Calu3 (cell line): ENCODE data around the gene SHANK1. TPM values are rescaled to one million over a fixed set of nuclear protein-coding genes. Genes with fewer than 3 reads are reported as not detected.

ENCODE experiments used
- BruUV-seq: library from RNA; stranded (reverse); fragments of 400-500 nt; replicated peaks from 2 replicates; lab custom pipeline; 2021; lab: Mats Ljungman, UMichigan
- CTCF ChIA-PET: fragments of 300-600 bp; sonication (Branson Sonifier 250); formaldehyde crosslinking; loops from one replicate; lab custom pipeline; 2022; ENCODE audit warnings: antibody characterized with exemption; lab: Charles Lee
- DNase-seq: peaks from one replicate; pipeline ENCODE4 v3.0.0; 2022
- H3K27ac Mint-ChIP-seq: one replicate; pipeline ENCODE4 v1.8.0; 2022; ENCODE audit warnings: mixed read lengths; ENCODE audit not compliant: unreplicated experiment
- H3K27me3 Mint-ChIP-seq: one replicate; pipeline ENCODE4 v1.8.0; 2022; ENCODE audit warnings: mixed read lengths; ENCODE audit not compliant: unreplicated experiment
- H3K36me3 Mint-ChIP-seq: one replicate; pipeline ENCODE4 v1.8.0; 2022; ENCODE audit warnings: mild to moderate bottlenecking, moderate library complexity, mixed read lengths; ENCODE audit not compliant: insufficient read depth, unreplicated experiment
- H3K4me1 Mint-ChIP-seq: one replicate; pipeline ENCODE4 v1.8.0; 2022; ENCODE audit warnings: mild to moderate bottlenecking, low read depth, mixed read lengths; ENCODE audit not compliant: unreplicated experiment
- H3K4me3 Mint-ChIP-seq: one replicate; pipeline ENCODE4 v1.8.0; 2022; ENCODE audit warnings: mild to moderate bottlenecking, low read depth, moderate library complexity, mixed read lengths; ENCODE audit not compliant: unreplicated experiment
- H3K9me3 Mint-ChIP-seq: one replicate; pipeline ENCODE4 v1.8.0; 2022; ENCODE audit warnings: low read depth, mixed read lengths; ENCODE audit not compliant: unreplicated experiment
- CTCF ChIP-seq: fragments of 200-600 bp; IDR thresholded peaks from one replicate; pipeline ENCODE4 v1.8.0; 2022; ENCODE audit warnings: antibody characterized with exemption; ENCODE audit not compliant: unreplicated experiment
- intact Hi-C: fragments of 100-400 bp; cut with micrococcal nuclease; formaldehyde crosslinking; loops from one replicate; pipeline ENCODE4 v1.10.0; 2022; ENCODE audit not compliant: unreplicated experiment
- total RNA-seq: library from RNA; stranded (reverse); gene quantifications from 2 replicates; pipeline ENCODE4 v1.2.3, GENCODE V29; 2022

Gene SHANK1
- total RNA-seq, 1 experiment from 2014 or later, result not detected

- no peak for TF ChIP-seq CTCF
- Mint-ChIP-seq H3K36me3 (peaks cover 6% of the 10 kb centered on the region), H3K27me3 (peaks cover 86% of the 10 kb centered on the region), H3K4me3 (no peak overlapping the region), H3K9me3 (no peaks in the 10 kb centered on the region), H3K27ac (no peak overlapping the region), H3K4me1 (no peaks in the 10 kb centered on the region)
- DNase-seq, result no peak
- CTCF ChIA-PET, result no interaction called here
- intact Hi-C loops, result no loop called here
- no TSS peak for BruUV-seq
Measured at GRCh38 chr19:50678323-50678722, 41.3 kb downstream of the SHANK1 start.

DNA sequence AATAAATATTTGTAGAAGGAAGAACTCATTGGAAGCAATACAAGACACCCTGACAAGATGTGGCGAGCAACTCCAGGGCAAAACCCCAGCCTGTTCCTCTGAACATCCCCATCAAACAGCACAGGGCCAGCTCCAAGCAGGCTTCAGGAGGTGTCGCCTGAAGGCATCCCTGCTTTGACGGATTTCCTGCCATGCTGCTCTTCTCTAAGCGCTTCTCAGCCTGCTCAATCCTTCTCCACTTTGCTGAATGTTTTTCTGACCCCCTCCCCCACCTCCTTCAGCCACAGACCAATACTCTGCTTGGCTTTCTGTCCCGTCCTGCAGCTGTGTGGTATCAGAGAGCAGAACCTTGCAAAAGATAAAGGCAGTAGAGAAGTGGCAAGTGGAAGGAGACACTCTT lies 42.0 kb downstream of the SHANK1 start:
- no peaks in the 10 kb centered on the region for H3K9me3 Mint-ChIP-seq
- H3K27ac Mint-ChIP-seq, result no peak overlapping the region
- no peak for TF ChIP-seq CTCF
- H3K4me1 Mint-ChIP-seq, result no peaks in the 10 kb centered on the region
- peaks cover 11% of the 10 kb centered on the region for H3K36me3 Mint-ChIP-seq
- H3K4me3 Mint-ChIP-seq, result no peak overlapping the region
- BruUV-seq, result no TSS peak
- intact Hi-C loops, result no loop called here
- CTCF ChIA-PET, result no interaction called here
- H3K27me3 Mint-ChIP-seq, result peaks cover 86% of the 10 kb centered on the region
- no peak for DNase-seq

DNA sequence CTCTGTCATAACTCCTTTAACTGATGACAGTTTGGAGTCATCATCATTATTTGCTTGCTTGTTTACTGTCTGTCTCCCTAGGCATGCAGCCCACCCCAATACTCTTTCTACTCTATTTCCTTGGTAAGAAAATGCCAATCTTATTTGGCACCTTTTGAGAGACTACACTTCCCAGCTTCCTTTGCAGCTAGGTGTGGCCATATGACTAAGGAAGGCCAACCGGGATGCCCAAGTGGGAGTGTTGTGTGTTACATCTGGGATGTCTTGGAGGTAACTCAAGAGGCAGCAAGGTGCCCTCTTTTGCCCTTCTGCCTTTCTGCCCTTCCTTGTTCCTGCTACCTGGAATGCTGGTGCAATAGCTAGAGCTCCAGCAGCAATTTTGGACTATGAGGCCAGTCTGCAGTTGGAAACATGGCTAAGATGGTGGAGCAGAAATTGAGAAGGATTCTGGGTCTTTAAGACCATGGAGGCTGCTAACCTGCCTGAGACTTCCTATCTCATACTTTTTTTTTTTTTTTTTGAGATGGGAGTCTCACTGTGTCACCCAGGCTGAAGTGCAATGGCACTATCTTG lies 42.9 kb downstream of the SHANK1 start:
- H3K4me3 Mint-ChIP-seq, result no peak overlapping the region
- no peaks in the 10 kb centered on the region for H3K4me1 Mint-ChIP-seq
- BruUV-seq, result no TSS peak
- no peaks in the 10 kb centered on the region for H3K9me3 Mint-ChIP-seq
- intact Hi-C loops, result no loop called here
- H3K27ac Mint-ChIP-seq, result no peak overlapping the region
- TF ChIP-seq CTCF, result no peak
- CTCF ChIA-PET, result no interaction called here
- peaks cover 86% of the 10 kb centered on the region for H3K27me3 Mint-ChIP-seq
- DNase-seq, result no peak
- peaks cover 11% of the 10 kb centered on the region for H3K36me3 Mint-ChIP-seq

DNA sequence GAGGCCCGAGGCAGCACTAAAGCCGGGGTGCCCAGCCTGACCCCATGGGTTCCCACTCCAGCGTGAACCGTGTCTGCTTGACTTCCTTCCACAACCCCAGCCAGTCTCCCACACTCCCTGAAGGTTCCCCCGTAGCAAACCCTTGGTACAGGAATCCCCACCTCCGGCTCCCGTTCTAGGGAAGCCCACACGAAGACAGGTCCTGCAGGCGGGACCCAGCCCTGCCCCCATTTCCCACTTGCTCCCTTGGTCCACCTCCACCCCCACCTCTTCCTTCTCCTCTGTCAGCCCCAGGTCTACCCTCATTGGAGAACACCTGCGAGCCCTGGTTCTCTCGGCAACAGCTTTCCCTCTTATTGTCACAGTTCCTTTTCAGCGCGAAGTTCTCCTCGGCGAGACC lies 46.5 kb downstream of the SHANK1 start:
- CTCF ChIA-PET, result no interaction called here
- no peak for TF ChIP-seq CTCF
- no TSS peak for BruUV-seq
- DNase-seq, result no peak
- Mint-ChIP-seq H3K4me1 (no peaks in the 10 kb centered on the region), H3K36me3 (peaks cover 5% of the 10 kb centered on the region), H3K4me3 (no peak overlapping the region), H3K27me3 (peaks cover 79% of the 10 kb centered on the region), H3K27ac (no peak overlapping the region), H3K9me3 (no peaks in the 10 kb centered on the region)
- intact Hi-C loops, result no loop called here
